ENCODE results near the gene YOD1. TPM values are rescaled to one million over a fixed set of nuclear protein-coding genes. Genes with fewer than 3 reads are reported as not detected.

The YOD1 gene
- total RNA-seq, 1 experiment from 2014 or later = 16.2 TPM

DNA sequence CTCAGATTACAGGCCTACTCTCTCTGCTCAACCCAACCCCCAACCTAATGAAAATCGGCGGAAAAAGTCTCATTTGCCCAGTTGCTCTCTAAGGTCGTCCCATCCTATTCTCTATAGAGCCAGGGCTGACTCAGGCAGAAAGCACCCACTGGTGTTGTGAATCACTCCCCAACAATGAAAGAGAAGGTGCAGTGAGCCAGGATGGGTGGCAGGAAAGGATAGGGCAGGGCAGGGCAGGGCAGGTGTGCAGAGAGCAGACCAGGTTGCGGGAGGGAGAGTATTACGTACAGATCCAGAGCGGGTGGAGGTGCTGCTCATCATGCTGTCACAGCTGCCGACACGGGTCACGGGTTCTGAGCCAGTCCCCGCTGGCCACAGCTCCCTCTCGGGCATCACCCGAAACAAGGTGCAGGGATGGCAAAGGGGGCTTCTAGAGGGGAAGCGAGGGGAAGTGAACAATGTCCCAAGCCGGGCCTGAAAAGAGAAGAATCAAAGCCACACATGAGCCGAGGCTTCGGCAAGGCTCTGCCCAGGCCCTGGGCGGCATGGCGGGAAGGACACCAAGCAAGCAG is 23.7 kb downstream of the YOD1 start:
- peak; percentile 89 for DNase-seq (ENCODE audit: low spot score)

- no peak for DNase-seq (ENCODE audit: low spot score)
These were observed 24.9 kb downstream of the YOD1 start for GRCh38 chr1:207026104-207026534.

DNA sequence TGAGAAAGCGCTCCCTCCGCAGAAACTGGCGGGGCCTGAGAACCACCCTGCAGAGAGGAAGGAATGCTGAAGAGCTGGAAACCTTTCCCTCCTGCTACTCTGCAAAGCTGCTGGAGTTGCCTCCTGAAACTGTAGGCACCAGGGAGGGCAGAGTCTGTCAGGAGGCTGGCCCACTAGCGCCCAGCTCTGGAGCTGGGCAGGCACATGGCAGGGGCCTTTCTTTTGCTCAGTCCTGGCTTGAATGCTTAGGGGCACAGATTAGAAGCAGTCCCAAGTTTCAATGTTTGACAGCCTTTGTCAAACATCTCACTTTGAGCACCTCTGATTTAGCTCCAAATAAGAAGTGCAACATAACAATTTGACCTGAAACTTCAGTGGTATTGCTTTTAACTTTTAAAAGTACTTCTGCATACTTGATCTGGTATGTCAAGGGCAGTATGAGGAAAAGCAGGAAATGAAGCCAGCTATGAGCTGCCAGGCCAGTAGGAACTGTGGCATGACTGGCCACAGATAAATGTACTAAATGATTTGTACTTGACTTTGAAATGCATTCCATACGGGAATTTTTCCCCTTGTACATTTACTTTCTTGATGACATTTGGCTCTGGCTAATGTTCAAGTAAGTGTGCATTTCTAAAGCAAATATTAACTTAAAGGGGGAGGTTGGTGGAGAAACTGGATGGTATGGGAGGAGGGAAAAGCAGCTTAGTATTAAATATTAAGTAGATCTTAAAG is 25.7 kb downstream of the YOD1 start:
- DNase-seq (ENCODE audit: low spot score) = peak; percentile 84

GRCh38 chr1:207024202-207025145 is 26.5 kb downstream of the YOD1 start:
- peak; percentile 16 for DNase-seq (ENCODE audit: low spot score)

DNA sequence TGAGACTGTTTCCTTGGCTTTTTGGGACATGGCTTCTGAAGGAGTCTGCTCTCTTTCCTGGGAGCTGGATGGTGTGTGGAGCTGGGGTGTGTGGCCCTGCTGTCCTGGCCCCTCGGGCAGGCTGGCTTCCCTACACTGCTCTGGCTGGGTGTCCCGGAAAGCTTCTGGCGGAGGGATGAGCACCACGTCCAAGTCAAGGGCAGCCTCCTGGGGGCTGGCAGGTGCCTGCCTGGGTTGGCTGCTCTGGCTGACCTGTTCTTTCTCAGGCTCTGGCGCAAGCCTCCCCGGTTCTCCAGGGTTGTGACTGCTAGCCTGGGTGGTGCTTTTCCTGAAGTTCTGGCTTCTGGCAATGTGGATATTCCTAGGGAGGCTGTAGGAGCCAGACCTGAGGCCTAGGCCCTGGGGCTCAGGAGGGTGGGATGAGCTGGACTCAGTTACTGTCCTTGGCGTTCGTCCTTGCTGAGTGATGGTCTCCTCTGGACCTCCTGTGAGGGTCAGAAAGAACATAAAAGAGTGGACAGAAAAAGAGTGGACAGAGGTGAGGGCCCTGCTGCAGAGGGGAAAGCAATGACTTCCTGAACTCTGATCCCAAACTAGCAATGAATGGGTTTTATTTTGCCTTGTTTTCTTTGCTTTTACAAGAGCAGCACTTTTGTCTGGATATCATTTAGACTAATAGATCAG is 27.9 kb downstream of the YOD1 start:
- no peak for DNase-seq (ENCODE audit: low spot score)

GRCh38 chr1:207021876-207022596 is 29.0 kb downstream of the YOD1 start:
- no peak for DNase-seq (ENCODE audit: low spot score)

- DNase-seq (ENCODE audit: low spot score) = peak; percentile 46
These were observed 29.7 kb downstream of the YOD1 start for GRCh38 chr1:207021139-207021861.

DNA sequence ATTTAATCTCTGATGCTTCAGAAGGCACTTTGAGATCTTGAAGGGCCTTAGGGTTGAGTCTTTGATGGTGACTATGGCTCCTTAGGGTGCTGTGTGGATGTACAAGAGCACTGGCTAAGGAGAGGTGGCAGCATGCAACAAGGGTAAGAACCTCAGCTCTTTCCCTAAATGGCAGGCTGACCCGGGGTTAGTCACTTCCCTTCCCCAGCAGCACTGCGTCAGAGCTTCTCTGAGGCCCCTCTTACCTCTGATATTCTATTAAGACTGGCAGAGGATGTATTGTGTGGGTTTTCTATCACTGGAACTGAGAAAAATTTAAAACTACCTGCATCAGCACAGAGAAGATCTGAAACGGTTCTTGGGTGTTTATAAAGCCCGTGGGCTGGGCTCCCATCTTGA is 30.3 kb downstream of the YOD1 start:
- DNase-seq (ENCODE audit: low spot score) = no peak

DNA sequence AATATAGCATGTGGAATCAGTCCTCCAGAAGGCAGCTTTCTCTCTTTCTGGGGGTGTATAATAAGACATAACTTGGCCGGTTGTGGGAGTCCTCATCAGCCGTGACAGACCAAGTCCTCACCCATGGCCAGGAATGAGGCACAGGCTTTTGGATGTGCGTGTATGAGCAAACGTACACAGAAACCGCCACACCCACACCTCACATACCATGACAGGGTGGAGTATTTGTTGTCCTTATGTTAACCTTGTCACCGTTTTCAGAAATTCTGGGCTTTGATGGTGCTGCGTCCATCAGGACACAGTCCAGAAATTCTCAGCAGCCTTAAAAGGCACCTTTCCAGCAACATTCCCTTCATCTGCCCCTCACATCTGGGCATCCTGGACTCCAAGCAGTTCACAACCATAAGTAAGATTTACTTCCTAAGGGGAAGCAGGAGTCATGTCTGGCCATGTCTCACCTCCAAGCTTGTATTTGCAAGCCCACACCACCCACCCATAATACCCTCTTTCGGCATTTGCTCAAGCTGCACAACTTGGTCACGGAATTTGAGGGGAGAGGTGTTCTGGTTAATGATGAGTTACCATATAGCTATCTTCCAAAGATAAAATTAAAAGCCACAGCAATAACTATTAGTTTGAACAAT is 30.8 kb downstream of the YOD1 start:
- peak; percentile 91 for DNase-seq (ENCODE audit: low spot score)

DNA sequence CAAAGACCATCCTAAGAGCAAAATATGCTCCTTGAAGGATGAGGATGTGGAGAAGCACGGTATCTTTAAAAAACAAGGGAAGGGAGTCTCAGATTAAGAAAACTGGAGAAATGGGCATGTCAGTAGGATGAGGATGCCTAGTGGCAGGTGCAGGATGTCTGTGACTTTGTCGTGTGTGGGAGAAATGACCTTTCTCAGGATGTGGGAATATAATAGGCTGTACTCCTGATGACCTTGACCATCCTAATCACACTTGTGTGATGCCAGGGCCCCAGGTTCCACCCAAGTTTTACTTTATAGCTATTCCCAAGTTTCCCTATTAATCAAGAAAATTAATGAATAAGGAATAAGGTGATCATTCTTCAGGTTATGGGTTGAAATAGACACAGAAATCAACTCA is 31.3 kb downstream of the YOD1 start:
- no peak for DNase-seq (ENCODE audit: low spot score)

DNA sequence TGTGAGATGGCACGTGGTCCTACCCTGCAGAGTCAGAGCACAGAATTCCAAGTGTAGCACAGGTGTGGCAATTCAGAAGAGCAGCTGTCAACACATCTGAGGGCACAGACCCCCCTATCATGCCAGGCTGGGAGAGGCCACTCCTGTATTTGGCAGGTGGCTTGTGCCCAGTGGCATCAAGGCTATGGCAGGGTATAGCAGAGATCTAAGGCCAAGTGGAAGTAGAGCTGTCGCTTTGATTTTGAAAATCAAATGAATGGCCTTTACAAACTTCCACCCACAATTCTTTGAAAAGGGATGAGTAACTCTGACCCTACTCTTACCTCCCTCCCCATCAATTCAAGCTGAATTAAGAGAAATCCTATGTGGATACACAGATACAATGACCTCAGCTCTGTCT is 31.8 kb downstream of the YOD1 start:
- peak; percentile 25 for DNase-seq (ENCODE audit: low spot score)

DNA sequence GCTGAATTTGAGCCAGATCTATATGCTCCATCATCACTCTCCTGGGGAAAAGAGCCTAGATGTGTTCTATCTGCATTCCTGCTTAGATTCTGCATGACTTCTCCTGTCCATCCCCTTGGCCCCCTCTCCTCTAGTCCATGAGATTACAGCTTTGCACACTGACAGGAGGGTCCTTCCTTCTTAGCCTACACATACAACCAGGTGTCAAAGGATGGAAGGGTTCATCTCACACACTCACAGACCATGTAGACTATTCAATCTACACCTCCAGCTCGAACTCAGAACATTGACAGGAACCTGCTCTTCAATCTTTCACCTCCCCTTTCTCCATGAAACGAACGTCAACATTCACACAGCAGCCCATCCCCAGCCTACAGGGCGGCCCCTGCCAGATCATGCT is 32.3 kb downstream of the YOD1 start:
- no peak for DNase-seq (ENCODE audit: low spot score)

DNA sequence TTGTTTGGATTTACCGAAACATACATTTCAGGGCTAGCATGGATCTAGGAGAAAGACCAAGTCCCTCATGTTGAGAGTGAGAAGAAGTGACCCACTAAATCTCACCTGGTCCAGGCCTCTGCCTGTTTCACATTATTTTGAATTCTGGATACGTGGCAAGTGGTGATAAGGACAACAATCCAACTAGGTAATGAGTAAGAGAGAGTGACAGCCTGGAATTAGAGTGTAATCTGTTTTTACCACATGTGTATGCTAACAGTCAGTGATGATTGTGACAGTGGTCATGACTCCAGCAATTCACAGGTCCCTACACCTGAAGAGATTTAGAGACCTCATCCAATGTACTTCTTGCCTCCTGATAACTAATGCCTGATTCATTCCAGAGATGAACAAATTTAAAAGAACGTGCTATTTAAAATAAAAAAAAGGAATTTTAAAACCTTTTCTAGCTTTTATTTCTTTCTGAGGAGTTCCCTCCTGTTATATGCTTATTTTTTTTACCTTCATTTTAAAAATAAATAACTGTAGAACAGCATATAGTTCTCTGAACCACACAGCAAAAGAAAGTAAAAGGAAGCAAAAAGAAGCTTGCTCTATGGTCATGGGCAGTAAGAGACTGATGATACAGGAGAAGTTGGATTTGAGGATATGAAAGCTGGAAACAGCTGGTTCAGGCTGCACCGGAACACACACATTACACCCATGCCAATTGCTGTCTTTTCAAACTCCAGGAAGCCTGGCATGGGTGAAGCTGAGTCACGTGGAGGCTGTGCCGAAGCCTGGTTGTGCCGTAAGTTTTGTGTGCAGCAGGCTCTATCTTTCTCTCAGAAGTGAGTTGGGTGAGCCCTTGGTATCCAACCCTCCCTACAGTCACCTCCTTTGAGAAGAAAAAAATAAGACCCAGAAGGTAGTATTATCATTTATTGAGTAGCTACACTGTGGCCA is 33.1 kb downstream of the YOD1 start:
- peak; percentile 69 for DNase-seq (ENCODE audit: low spot score)

- no peak for DNase-seq (ENCODE audit: low spot score)
These were observed 35.2 kb downstream of the YOD1 start for GRCh38 chr1:207015791-207016190.

DNA sequence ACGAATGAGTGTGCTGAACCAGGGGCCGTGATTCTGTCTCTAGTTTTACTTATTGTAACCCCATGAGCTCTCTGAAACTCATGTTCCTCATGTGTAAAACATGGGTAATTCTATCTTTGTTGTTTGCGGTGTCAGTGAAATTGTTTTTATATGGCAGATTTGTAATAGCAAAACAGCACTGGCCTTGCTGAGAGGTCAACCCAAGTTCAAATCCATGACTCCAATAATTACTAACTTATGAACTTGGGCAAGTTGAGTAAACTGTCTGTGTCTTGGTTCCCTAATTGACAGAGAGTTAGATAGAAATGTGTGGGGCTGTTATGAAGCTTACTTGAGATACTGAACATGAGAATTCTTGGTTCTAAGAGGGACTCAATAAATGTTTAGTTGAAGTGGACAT is 36.3 kb downstream of the YOD1 start:
- no peak for DNase-seq (ENCODE audit: low spot score)

DNA sequence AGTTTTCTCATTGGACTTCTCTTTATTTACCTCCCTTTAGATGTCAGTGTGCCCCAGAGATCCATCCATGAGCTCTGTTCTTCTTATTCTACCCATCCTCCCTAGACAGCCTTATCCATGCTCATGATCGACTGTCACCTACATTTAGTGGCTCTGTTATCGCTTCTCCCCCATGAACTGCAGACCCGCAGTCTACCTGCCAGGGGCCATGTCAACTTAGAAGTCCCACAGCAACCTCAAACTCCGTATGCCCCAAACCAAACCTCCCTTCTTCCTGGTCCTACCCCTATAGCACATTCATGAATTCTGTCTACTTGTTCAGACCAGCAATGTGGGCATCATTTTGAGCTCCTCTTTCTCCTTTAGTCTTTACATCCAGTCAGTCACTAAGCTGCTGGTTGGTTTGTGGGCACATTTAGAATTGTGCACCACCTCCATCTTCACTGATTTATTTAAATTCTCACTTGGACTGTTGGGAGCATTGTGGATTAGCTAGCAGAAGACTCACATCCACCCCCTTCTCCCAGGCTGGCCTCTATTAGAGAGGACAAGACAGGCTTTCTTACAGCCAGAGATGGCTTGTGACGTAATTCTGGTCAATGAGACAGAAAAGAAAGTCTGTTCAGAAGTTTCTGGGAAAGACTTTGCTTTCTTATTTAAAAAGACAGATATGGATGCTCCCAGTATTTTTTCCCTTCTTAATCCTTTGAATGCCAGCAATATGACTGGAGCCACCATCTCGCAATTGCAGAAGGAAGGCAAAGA is 37.5 kb downstream of the YOD1 start:
- no peak for DNase-seq (ENCODE audit: low spot score)

- DNase-seq (ENCODE audit: low spot score) = no peak
These were observed 40.3 kb downstream of the YOD1 start for GRCh38 chr1:207010726-207011125.

DNA sequence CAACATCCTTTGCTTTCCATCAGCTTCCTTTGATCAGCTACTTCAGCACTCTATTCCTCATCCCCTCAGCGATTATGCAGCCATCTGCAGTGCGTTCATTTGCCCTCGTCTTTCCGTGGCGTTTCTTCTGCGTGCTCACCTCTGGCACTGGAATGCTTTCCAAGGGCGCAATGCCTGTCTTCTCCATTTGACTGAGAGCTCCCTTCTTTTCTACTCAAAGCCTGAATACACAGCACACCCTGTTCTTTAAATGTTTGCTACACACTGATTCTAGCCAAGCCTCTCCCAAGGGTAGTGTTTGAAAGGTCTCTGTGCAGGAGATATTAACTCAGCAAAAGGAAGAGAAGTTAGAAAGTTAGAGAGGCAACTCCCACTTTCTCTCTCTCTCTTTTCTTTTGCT is 41.1 kb downstream of the YOD1 start:
- DNase-seq (ENCODE audit: low spot score) = no peak

All from HT-29 (cell line).